Measurements from ENCODE around the gene MGAT4C.
"Not testable (repeated sequence)": the region's sequence is repeated elsewhere in the genome, so short reads cannot be mapped to it uniquely, and the experiment has no call there.

The MGAT4C gene

DNA sequence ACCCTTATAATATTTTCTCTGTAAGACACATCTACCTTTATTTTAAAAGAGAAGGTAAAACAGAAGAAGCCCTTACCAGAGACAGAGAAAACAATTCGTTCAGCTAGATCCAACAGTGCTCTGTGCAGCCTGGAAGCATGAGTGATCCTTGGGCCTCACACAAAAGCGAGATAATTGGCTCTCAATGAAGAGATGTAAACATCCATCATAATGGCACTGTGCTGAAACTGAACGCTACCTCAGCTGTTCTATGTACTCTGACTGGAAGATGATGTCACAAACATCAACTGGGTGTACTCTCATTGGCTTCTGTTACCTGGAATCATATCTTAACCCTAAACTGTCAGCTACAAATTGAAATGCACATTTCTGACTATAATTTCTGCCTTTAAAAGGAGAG lies at the start of gene MGAT4C:
TSS of gene MGAT4C (minus strand) at position 229 of the 400 bp plus-strand sequence.
- no peak within 1 kb of the TSS for H3K4me3 ChIP-seq (ENCODE audit: low read depth in 1 of 5, low read length in 5 of 5)
- no peak within 1 kb of the TSS for H3K9ac ChIP-seq (ENCODE audit: low read length in 5 of 5)
- no peak within 1 kb of the TSS for H3K27ac ChIP-seq (ENCODE audit: low read depth, low read length)

DNA sequence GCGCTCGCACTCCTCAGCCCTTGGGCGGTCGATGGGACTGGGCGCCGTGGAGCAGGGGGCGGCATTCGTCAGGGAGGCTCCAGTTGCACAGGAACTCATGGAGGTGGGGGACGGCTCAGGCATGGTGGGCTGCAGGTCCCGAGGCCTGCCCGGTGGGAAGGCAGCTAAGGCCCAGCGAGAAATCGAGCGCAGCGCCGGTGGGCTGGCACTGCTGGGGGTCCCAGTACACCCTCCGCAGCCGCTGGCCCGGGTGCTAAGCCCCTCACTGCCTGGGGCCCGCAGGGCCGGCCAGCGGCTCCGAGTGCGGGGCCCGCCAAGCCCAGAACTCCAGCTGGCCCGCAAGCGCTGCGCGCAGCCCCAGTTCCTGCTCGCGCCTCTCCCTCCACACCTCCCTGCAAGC lies 40.2 kb upstream of the MGAT4C start:
- not testable (repeated sequence) for H3K4me3 ChIP-seq (ENCODE audit: low read depth in 1 of 5, low read length in 5 of 5)

More for the DNA sequence above, at the start of gene MGAT4C:
- Histone ChIP-seq H3K4me1 (ENCODE audit: control insufficient read depth in 5 of 5, insufficient read depth in 5 of 5, low read length in 5 of 5) (no peaks in the 10 kb centered on the region), H3K36me3 (ENCODE audit: control insufficient read depth in 5 of 5, insufficient read depth in 5 of 5, low read length in 5 of 5) (no peaks in the 10 kb centered on the region), H3K9me3 (ENCODE audit: control insufficient read depth in 5 of 5, low read length in 5 of 5) (no peaks in the 10 kb centered on the region), H3K27me3 (ENCODE audit: control insufficient read depth in 5 of 5, insufficient read depth in 4 of 5, low read length in 5 of 5) (no peaks in the 10 kb centered on the region)

DNA sequence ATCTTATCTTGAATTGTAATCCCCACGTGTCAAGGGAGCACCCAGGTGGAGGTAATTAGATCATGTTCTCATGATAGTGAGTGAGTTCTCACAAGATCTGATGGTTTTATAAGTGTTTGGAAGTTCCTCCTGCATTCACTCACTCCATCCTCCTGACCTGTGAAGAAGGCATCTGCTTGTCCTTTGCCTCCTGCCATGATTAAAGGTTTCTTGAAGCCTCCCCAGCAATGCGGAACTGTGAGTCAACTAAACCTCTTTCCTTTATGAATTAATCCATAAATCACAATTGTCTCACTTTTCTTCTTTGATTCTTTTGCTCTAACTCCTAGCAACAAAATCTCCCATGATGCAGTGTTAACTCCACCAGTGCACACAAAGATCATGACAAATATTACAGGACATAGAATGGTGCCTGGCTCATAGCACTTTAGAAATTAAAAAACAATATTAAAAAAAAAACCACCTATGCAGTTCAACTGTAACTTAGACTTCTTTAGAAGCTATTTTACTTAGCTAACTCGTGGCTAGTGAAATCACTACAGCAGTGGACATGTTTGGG lies 37.6 kb upstream of the MGAT4C start:
- Histone ChIP-seq H3K9me3 (ENCODE audit: control insufficient read depth in 5 of 5, low read length in 5 of 5) (no peaks in the 10 kb centered on the region), H3K9ac (ENCODE audit: low read length in 5 of 5) (no peak overlapping the region), H3K4me3 (ENCODE audit: low read depth in 1 of 5, low read length in 5 of 5) (no peak overlapping the region), H3K27me3 (ENCODE audit: control insufficient read depth in 5 of 5, insufficient read depth in 4 of 5, low read length in 5 of 5) (no peaks in the 10 kb centered on the region), H3K4me1 (ENCODE audit: control insufficient read depth in 5 of 5, insufficient read depth in 5 of 5, low read length in 5 of 5) (no peaks in the 10 kb centered on the region), H3K27ac (ENCODE audit: low read depth, low read length) (no peak overlapping the region), H3K36me3 (ENCODE audit: control insufficient read depth in 5 of 5, insufficient read depth in 5 of 5, low read length in 5 of 5) (no peaks in the 10 kb centered on the region)

More for the DNA sequence above, 40.2 kb upstream of the MGAT4C start:
- H3K36me3 ChIP-seq (ENCODE audit: control insufficient read depth in 5 of 5, insufficient read depth in 5 of 5, low read length in 5 of 5); H3K27ac ChIP-seq (ENCODE audit: low read depth, low read length); H3K4me1 ChIP-seq (ENCODE audit: control insufficient read depth in 5 of 5, insufficient read depth in 5 of 5, low read length in 5 of 5); H3K27me3 ChIP-seq (ENCODE audit: control insufficient read depth in 5 of 5, insufficient read depth in 4 of 5, low read length in 5 of 5); H3K9ac ChIP-seq (ENCODE audit: low read length in 5 of 5); H3K9me3 ChIP-seq (ENCODE audit: control insufficient read depth in 5 of 5, low read length in 5 of 5): not testable (repeated sequence)

DNA sequence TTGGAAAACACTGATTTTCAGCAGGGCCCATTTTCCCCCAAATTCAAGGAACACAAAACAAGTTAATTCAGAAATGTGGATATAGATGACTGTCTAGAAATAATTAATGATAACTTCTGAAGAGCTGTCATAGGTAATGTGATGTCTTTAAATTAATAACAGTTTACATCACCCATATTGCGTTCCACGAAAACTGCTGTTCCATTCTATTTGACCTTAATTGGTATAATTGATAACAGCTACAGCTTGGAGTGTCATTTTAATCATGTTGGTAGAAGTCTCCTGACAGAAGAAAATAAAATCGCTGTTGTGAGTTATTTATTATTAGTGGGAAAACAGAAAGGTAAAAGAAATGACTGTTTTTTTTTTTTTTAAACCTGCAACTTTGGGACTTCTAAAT lies 36.3 kb upstream of the MGAT4C start:
- no peaks in the 10 kb centered on the region for H3K27me3 ChIP-seq (ENCODE audit: control insufficient read depth in 5 of 5, insufficient read depth in 4 of 5, low read length in 5 of 5)
- no peak overlapping the region for H3K9ac ChIP-seq (ENCODE audit: low read length in 5 of 5)
- H3K9me3 ChIP-seq (ENCODE audit: control insufficient read depth in 5 of 5, low read length in 5 of 5): no peaks in the 10 kb centered on the region
- H3K27ac ChIP-seq (ENCODE audit: low read depth, low read length): no peak overlapping the region
- H3K4me1 ChIP-seq (ENCODE audit: control insufficient read depth in 5 of 5, insufficient read depth in 5 of 5, low read length in 5 of 5): no peaks in the 10 kb centered on the region
- H3K36me3 ChIP-seq (ENCODE audit: control insufficient read depth in 5 of 5, insufficient read depth in 5 of 5, low read length in 5 of 5): no peaks in the 10 kb centered on the region
- H3K4me3 ChIP-seq (ENCODE audit: low read depth in 1 of 5, low read length in 5 of 5): no peak overlapping the region

DNA sequence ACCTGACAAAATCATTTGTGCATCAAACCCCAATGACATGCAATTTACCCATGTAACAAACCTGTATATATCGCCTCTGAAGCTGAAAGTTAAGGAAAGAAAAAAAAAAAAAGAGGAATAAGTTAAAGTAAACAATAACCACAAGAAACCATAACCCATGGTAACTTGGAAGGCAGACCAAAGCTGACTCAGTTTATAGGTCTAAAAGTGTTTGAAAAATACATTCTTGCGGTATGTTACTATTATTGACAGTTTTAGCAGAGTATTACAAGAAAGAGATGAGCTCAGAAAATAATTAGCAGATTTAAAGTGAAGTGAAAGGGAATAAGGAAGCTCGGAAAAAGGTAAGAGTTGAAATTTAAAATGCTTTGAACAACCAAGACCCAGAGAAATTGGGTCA lies 34.4 kb upstream of the MGAT4C start:
- no peaks in the 10 kb centered on the region for H3K36me3 ChIP-seq (ENCODE audit: control insufficient read depth in 5 of 5, insufficient read depth in 5 of 5, low read length in 5 of 5)
- H3K4me1 ChIP-seq (ENCODE audit: control insufficient read depth in 5 of 5, insufficient read depth in 5 of 5, low read length in 5 of 5): no peaks in the 10 kb centered on the region
- no peak overlapping the region for H3K27ac ChIP-seq (ENCODE audit: low read depth, low read length)
- H3K9me3 ChIP-seq (ENCODE audit: control insufficient read depth in 5 of 5, low read length in 5 of 5): no peaks in the 10 kb centered on the region
- H3K4me3 ChIP-seq (ENCODE audit: low read depth in 1 of 5, low read length in 5 of 5): no peak overlapping the region
- no peak overlapping the region for H3K9ac ChIP-seq (ENCODE audit: low read length in 5 of 5)
- no peaks in the 10 kb centered on the region for H3K27me3 ChIP-seq (ENCODE audit: control insufficient read depth in 5 of 5, insufficient read depth in 4 of 5, low read length in 5 of 5)

DNA sequence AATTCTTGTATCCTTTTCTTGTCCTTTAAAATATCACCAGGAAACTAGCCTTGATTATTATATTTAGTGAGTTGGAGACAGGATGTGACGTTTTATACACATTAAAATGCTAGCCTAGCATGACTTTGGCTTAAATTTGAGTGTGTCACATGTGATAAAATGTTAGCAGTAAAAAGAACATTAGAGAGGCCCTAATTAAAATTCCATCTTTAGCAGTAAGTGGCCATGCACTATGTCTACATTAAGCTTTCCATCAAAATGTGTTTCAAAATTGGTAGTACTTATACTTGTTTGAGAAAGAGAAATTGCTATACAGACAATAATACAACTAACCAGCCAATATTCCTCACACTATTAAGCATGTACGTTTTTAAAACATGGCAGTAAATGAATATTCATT lies 29.9 kb upstream of the MGAT4C start:
- Histone ChIP-seq H3K27me3 (ENCODE audit: control insufficient read depth in 5 of 5, insufficient read depth in 4 of 5, low read length in 5 of 5) (no peaks in the 10 kb centered on the region), H3K4me3 (ENCODE audit: low read depth in 1 of 5, low read length in 5 of 5) (no peak overlapping the region), H3K4me1 (ENCODE audit: control insufficient read depth in 5 of 5, insufficient read depth in 5 of 5, low read length in 5 of 5) (no peaks in the 10 kb centered on the region), H3K27ac (ENCODE audit: low read depth, low read length) (no peak overlapping the region), H3K9ac (ENCODE audit: low read length in 5 of 5) (no peak overlapping the region), H3K36me3 (ENCODE audit: control insufficient read depth in 5 of 5, insufficient read depth in 5 of 5, low read length in 5 of 5) (no peaks in the 10 kb centered on the region), H3K9me3 (ENCODE audit: control insufficient read depth in 5 of 5, low read length in 5 of 5) (no peaks in the 10 kb centered on the region)

DNA sequence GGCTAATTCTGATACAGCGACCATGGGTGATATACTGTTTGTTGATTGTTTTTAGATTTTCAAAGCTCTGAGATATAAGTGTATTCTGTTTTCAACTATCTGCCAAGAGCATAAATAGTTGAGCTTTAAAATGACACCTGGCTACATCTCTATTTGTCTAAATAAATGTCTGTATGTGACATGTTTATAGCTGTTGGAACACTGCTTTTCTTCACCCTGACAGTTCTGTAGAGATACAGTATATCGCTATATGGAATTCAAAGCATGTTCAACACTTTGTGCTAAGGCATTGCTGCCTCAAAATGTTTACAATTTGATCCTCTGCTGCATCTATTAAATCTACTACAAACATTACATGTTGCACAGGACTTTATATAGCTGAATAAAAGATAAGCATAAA lies 27.4 kb upstream of the MGAT4C start:
- H3K9me3 ChIP-seq (ENCODE audit: control insufficient read depth in 5 of 5, low read length in 5 of 5): no peaks in the 10 kb centered on the region
- H3K9ac ChIP-seq (ENCODE audit: low read length in 5 of 5): no peak overlapping the region
- H3K36me3 ChIP-seq (ENCODE audit: control insufficient read depth in 5 of 5, insufficient read depth in 5 of 5, low read length in 5 of 5): no peaks in the 10 kb centered on the region
- no peak overlapping the region for H3K27ac ChIP-seq (ENCODE audit: low read depth, low read length)
- H3K4me3 ChIP-seq (ENCODE audit: low read depth in 1 of 5, low read length in 5 of 5): no peak overlapping the region
- H3K4me1 ChIP-seq (ENCODE audit: control insufficient read depth in 5 of 5, insufficient read depth in 5 of 5, low read length in 5 of 5): no peaks in the 10 kb centered on the region
- H3K27me3 ChIP-seq (ENCODE audit: control insufficient read depth in 5 of 5, insufficient read depth in 4 of 5, low read length in 5 of 5): no peaks in the 10 kb centered on the region

DNA sequence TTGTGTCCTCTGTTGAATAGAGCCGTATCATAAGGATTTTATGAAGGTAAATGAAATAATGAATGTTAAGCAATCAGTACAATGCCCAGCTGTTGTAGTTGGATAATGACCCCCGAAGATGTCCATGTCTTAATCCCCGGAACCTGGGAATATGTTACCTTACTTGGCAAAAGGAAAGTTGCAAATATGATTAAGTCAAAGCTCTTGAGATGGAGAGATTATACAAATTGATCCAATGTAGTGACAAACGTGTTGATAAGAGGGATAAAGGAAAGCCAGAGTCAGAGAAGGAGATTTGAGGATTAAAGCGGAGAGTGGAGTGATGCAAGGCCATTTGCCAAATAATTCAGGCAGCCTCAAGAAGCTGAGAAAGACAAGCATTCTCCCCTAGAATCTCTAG lies 19.2 kb upstream of the MGAT4C start:
- H3K4me1 ChIP-seq (ENCODE audit: control insufficient read depth in 5 of 5, insufficient read depth in 5 of 5, low read length in 5 of 5): no peaks in the 10 kb centered on the region
- H3K27ac ChIP-seq (ENCODE audit: low read depth, low read length): no peak overlapping the region
- H3K4me3 ChIP-seq (ENCODE audit: low read depth in 1 of 5, low read length in 5 of 5): no peak overlapping the region
- H3K27me3 ChIP-seq (ENCODE audit: control insufficient read depth in 5 of 5, insufficient read depth in 4 of 5, low read length in 5 of 5): no peaks in the 10 kb centered on the region
- H3K9ac ChIP-seq (ENCODE audit: low read length in 5 of 5): no peak overlapping the region
- no peaks in the 10 kb centered on the region for H3K9me3 ChIP-seq (ENCODE audit: control insufficient read depth in 5 of 5, low read length in 5 of 5)
- no peaks in the 10 kb centered on the region for H3K36me3 ChIP-seq (ENCODE audit: control insufficient read depth in 5 of 5, insufficient read depth in 5 of 5, low read length in 5 of 5)

DNA sequence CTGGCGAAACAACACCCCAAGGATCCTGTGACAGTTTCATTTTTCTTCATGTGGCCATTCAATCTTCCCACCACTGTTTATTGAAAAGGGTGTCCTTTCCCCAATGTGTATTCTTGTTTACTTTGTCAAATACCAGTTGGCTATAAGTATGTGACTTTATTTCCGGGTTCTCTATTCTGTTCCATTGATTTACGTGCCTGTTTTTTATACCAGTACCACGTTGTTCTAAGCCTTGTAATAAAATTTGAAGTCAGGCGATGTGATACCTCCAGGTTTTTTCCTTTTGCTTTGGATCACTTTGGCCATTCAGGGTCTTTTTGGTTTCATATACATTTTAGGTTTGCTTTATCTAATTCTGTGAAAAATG lies 9.1 kb upstream of the MGAT4C start:
- peaks cover 0 to 7% (median 3%) of the 10 kb centered on the region in 5 donors for H3K27me3 ChIP-seq (ENCODE audit: control insufficient read depth in 5 of 5, insufficient read depth in 4 of 5, low read length in 5 of 5)
- H3K27ac ChIP-seq (ENCODE audit: low read depth, low read length): no peak overlapping the region
- H3K9ac ChIP-seq (ENCODE audit: low read length in 5 of 5): no peak overlapping the region
- H3K9me3 ChIP-seq (ENCODE audit: control insufficient read depth in 5 of 5, low read length in 5 of 5): no peaks in the 10 kb centered on the region
- no peaks in the 10 kb centered on the region for H3K4me1 ChIP-seq (ENCODE audit: control insufficient read depth in 5 of 5, insufficient read depth in 5 of 5, low read length in 5 of 5)
- no peaks in the 10 kb centered on the region for H3K36me3 ChIP-seq (ENCODE audit: control insufficient read depth in 5 of 5, insufficient read depth in 5 of 5, low read length in 5 of 5)
- no peak overlapping the region for H3K4me3 ChIP-seq (ENCODE audit: low read depth in 1 of 5, low read length in 5 of 5)

DNA sequence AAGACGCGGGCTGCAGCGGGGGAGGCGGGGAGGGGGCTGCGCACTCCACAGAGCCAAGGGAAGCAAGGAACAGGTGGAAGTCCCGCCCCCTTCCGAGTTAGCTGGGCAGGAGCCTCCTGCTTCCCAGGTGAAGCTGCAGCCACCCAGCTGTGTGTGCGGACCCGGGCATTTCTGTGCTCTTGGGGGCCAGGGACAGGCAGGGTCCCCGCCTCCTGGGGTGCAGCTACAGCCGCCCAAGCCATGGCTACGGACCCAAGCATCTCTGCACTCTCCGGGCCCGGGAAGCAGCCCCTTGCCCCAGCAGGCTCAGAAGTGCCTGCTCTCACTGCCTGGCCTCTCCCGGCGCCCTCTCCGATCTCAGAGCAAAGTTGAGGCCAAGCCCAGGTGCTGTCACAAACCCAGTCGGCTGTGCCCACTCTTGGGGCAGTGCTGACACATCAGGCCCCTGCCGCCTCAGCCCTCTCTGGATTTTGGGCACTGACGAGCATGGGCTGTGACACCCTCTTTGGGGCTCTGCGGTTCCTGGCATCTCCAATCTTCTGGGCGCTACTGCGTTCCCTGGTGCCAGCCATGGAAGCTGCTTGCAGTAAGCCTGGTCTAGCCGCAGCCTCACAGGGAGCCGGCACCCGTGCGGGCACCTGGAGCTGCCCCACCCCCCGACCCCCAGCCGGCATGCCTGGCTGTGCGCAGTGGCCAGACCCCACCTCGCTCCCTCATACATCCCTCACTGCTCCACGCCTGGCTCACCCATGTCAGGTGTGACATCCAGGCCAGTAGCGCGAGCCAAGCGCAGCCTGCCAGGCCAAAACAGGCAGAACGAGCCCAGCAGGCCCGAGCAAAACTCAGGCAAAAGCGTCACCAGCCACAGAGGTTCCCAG lies 8.5 kb upstream of the MGAT4C start:
- Histone ChIP-seq H3K27ac (ENCODE audit: low read depth, low read length) (no peak overlapping the region), H3K9ac (ENCODE audit: low read length in 5 of 5) (no peak overlapping the region), H3K4me1 (ENCODE audit: control insufficient read depth in 5 of 5, insufficient read depth in 5 of 5, low read length in 5 of 5) (no peaks in the 10 kb centered on the region), H3K9me3 (ENCODE audit: control insufficient read depth in 5 of 5, low read length in 5 of 5) (no peaks in the 10 kb centered on the region), H3K4me3 (ENCODE audit: low read depth in 1 of 5, low read length in 5 of 5) (no peak overlapping the region), H3K27me3 (ENCODE audit: control insufficient read depth in 5 of 5, insufficient read depth in 4 of 5, low read length in 5 of 5) (peaks cover 0 to 7% (median 3%) of the 10 kb centered on the region in 5 donors), H3K36me3 (ENCODE audit: control insufficient read depth in 5 of 5, insufficient read depth in 5 of 5, low read length in 5 of 5) (no peaks in the 10 kb centered on the region)

Measured in subcutaneous abdominal adipose tissue (tissue), 5 donors.